ENCODE results near the gene CNIH1.
"Not testable (repeated sequence)": the region's sequence is repeated elsewhere in the genome, so short reads cannot be mapped to it uniquely, and the experiment has no call there.

CNIH1 gene

DNA sequence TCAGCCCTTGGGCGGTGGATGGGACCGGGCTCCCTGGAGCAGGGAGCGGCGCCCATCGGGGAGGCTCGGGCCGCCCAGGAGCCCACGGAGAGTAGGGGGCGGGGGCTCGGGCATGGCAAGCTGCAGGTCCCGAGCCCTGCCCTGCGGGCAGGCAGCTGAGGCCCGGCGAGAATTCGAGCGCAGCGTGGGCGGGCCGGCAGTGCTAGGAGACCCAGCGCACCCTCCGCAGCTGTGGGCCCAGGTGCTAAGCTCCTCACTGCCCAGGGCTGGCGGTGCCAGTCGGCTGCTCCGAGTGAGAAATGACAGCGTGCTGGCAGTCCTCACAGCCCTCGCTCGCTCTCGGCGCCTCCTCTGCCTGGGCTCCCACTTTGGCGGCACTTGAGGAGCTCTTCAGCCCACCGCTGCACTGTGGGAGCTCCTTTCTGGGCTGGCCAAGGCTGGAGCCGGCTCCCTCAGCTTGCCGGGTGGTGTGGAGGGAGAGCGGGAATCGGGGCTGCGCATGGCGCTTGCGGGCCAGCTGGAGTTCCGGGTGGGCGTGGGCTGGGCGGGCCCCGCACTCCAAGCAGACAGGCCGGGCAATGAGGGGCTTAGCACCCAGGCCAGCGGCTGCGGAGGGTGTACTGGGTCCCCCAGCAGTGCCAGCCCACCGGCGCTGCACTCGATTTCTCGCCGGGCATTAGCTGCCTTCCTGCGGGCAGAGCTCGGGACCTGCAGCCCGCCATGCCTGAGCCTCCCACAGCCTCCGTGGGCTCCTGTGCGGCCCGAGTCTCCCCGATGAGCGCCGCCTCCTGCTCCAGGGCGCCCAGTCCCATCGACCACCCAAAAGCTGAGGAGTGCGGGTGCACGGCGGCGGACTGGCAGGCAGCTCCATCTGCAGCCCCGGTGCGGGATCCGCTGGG lies 47.9 kb downstream of the CNIH1 start:
- H3K27me3 ChIP-seq (ENCODE audit: control insufficient read depth in 1 of 2, insufficient read depth in 2 of 2, low read length in 2 of 2): not testable (repeated sequence)

DNA sequence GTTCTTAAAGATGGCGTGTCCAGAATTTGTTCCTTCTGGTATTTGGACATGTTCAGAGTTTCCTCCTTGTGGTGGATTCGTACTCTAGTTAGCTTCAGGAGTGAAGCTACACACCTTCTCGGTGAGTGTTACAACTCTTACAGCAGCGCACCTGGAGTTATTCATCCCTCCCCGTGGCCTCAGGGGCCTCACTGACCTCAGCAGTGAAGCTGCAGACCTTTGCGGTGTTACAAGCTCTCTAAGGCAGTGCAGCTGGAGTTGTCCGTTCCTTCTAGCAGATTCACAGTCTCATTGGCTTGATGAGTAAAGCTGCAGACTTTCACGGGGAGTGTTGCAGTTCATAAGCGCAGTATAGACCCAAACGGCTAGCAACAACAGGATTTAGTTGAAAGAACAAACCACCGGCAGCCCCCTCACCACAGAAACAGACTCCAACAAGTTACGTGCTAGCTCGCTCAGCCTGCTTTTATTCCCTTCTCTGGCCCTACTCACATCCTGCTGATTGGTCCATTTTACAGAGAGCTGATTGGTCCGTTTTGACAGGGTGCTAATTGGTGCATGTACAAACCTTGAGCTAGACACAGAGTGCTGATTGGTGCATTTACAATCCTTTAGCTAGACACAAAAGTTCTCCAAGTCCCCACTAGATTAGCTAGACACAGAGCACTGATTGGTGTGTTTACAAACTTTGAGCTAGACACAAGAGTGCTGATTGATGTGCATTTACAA lies 48.9 kb downstream of the CNIH1 start:
- no peak overlapping the region for H3K27ac ChIP-seq (ENCODE audit: low read depth, low read length)
- no peak overlapping the region for H3K4me3 ChIP-seq (ENCODE audit: low read depth in 1 of 2, low read length in 2 of 2)
- no peaks in the 10 kb centered on the region for H3K4me1 ChIP-seq (ENCODE audit: control insufficient read depth in 1 of 2, insufficient read depth in 2 of 2, low read length in 2 of 2)
- H3K9ac ChIP-seq (ENCODE audit: low read depth in 1 of 2, low read length in 2 of 2): no peak overlapping the region
- H3K36me3 ChIP-seq (ENCODE audit: control insufficient read depth in 1 of 2, insufficient read depth in 2 of 2, low read length in 2 of 2): no peaks in the 10 kb centered on the region
- H3K27me3 ChIP-seq (ENCODE audit: control insufficient read depth in 1 of 2, insufficient read depth in 2 of 2, low read length in 2 of 2): no peaks in the 10 kb centered on the region
- no peaks in the 10 kb centered on the region for H3K9me3 ChIP-seq (ENCODE audit: control insufficient read depth in 1 of 2, low read length in 2 of 2)

More for the DNA sequence above, 47.9 kb downstream of the CNIH1 start:
- not testable (repeated sequence) for H3K4me3 ChIP-seq (ENCODE audit: low read depth in 1 of 2, low read length in 2 of 2); H3K4me1 ChIP-seq (ENCODE audit: control insufficient read depth in 1 of 2, insufficient read depth in 2 of 2, low read length in 2 of 2); H3K9me3 ChIP-seq (ENCODE audit: control insufficient read depth in 1 of 2, low read length in 2 of 2); H3K36me3 ChIP-seq (ENCODE audit: control insufficient read depth in 1 of 2, insufficient read depth in 2 of 2, low read length in 2 of 2); H3K27ac ChIP-seq (ENCODE audit: low read depth, low read length); H3K9ac ChIP-seq (ENCODE audit: low read depth in 1 of 2, low read length in 2 of 2)

GRCh38 chr14:54387328-54387727 lies 53.8 kb downstream of the CNIH1 start:
- Histone ChIP-seq H3K27ac (ENCODE audit: low read depth, low read length) (no peak overlapping the region), H3K9me3 (ENCODE audit: control insufficient read depth in 1 of 2, low read length in 2 of 2) (no peaks in the 10 kb centered on the region), H3K9ac (ENCODE audit: low read depth in 1 of 2, low read length in 2 of 2) (no peak overlapping the region), H3K4me3 (ENCODE audit: low read depth in 1 of 2, low read length in 2 of 2) (no peak overlapping the region), H3K4me1 (ENCODE audit: control insufficient read depth in 1 of 2, insufficient read depth in 2 of 2, low read length in 2 of 2) (peaks cover 0 to 7% of the 10 kb centered on the region in 2 donors), H3K36me3 (ENCODE audit: control insufficient read depth in 1 of 2, insufficient read depth in 2 of 2, low read length in 2 of 2) (no peaks in the 10 kb centered on the region), H3K27me3 (ENCODE audit: control insufficient read depth in 1 of 2, insufficient read depth in 2 of 2, low read length in 2 of 2) (no peaks in the 10 kb centered on the region)

DNA sequence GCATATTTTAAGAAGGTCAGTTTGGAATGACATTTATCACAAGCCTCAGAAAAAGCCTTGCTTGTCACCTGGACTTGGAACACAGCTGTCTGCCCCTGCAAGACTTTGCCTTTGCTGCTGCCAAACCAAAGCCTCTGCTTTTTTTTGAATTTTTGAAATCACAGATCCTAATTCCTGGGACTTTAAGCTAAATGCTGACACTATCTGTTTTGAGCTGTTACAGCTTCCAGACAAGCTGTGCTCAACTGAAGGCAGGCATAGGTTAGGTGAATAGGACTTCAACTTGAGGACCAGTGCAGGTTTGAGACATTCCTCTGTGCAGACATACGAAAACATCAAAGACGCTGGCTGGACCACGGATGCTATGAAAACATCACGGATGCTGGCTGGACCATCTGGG lies 55.6 kb downstream of the CNIH1 start:
- no peak overlapping the region for H3K4me3 ChIP-seq (ENCODE audit: low read depth in 1 of 2, low read length in 2 of 2)
- H3K9ac ChIP-seq (ENCODE audit: low read depth in 1 of 2, low read length in 2 of 2): no peak overlapping the region

DNA sequence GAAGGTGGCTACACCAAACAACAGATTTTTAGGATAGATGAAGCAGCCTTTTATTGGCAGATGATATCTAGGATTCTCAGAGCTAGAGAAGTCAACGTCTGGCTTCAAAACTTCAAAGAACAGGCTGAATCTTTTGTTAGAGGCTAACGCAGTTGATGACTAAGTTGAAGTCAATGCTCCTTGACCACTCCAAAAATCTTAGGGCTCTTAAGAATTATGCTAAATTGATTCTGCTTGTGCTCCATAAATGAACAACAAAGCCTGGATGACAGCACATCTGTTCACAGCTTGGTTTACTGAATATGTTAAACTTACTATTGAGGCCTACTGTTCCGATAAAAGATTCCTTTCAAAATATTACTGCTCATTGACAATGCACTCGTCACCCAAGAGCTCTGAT lies 57.3 kb downstream of the CNIH1 start:
- Histone ChIP-seq H3K36me3 (ENCODE audit: control insufficient read depth in 1 of 2, insufficient read depth in 2 of 2, low read length in 2 of 2) (no peaks in the 10 kb centered on the region), H3K9me3 (ENCODE audit: control insufficient read depth in 1 of 2, low read length in 2 of 2) (no peaks in the 10 kb centered on the region), H3K9ac (ENCODE audit: low read depth in 1 of 2, low read length in 2 of 2) (no peak overlapping the region), H3K4me3 (ENCODE audit: low read depth in 1 of 2, low read length in 2 of 2) (no peak overlapping the region), H3K27ac (ENCODE audit: low read depth, low read length) (no peak overlapping the region), H3K27me3 (ENCODE audit: control insufficient read depth in 1 of 2, insufficient read depth in 2 of 2, low read length in 2 of 2) (no peaks in the 10 kb centered on the region), H3K4me1 (ENCODE audit: control insufficient read depth in 1 of 2, insufficient read depth in 2 of 2, low read length in 2 of 2) (peaks cover 0 to 7% of the 10 kb centered on the region in 2 donors)

More for the DNA sequence above, 55.6 kb downstream of the CNIH1 start:
- no peak overlapping the region for H3K27ac ChIP-seq (ENCODE audit: low read depth, low read length)
- peaks cover 0 to 7% of the 10 kb centered on the region in 2 donors for H3K4me1 ChIP-seq (ENCODE audit: control insufficient read depth in 1 of 2, insufficient read depth in 2 of 2, low read length in 2 of 2)
- H3K27me3 ChIP-seq (ENCODE audit: control insufficient read depth in 1 of 2, insufficient read depth in 2 of 2, low read length in 2 of 2): no peaks in the 10 kb centered on the region
- H3K9me3 ChIP-seq (ENCODE audit: control insufficient read depth in 1 of 2, low read length in 2 of 2): no peaks in the 10 kb centered on the region
- no peaks in the 10 kb centered on the region for H3K36me3 ChIP-seq (ENCODE audit: control insufficient read depth in 1 of 2, insufficient read depth in 2 of 2, low read length in 2 of 2)

- Histone ChIP-seq H3K27ac (ENCODE audit: low read depth, low read length) (no peak overlapping the region), H3K9me3 (ENCODE audit: control insufficient read depth in 1 of 2, low read length in 2 of 2) (no peaks in the 10 kb centered on the region), H3K36me3 (ENCODE audit: control insufficient read depth in 1 of 2, insufficient read depth in 2 of 2, low read length in 2 of 2) (no peaks in the 10 kb centered on the region), H3K4me3 (ENCODE audit: low read depth in 1 of 2, low read length in 2 of 2) (no peak overlapping the region), H3K4me1 (ENCODE audit: control insufficient read depth in 1 of 2, insufficient read depth in 2 of 2, low read length in 2 of 2) (peaks cover 0 to 3% of the 10 kb centered on the region in 2 donors), H3K27me3 (ENCODE audit: control insufficient read depth in 1 of 2, insufficient read depth in 2 of 2, low read length in 2 of 2) (no peaks in the 10 kb centered on the region), H3K9ac (ENCODE audit: low read depth in 1 of 2, low read length in 2 of 2) (no peak overlapping the region)
These were observed 59.4 kb downstream of the CNIH1 start for GRCh38 chr14:54381821-54382220.

GRCh38 chr14:54380558-54380957 lies 60.6 kb downstream of the CNIH1 start:
- H3K36me3 ChIP-seq (ENCODE audit: control insufficient read depth in 1 of 2, insufficient read depth in 2 of 2, low read length in 2 of 2): not testable (repeated sequence)

DNA sequence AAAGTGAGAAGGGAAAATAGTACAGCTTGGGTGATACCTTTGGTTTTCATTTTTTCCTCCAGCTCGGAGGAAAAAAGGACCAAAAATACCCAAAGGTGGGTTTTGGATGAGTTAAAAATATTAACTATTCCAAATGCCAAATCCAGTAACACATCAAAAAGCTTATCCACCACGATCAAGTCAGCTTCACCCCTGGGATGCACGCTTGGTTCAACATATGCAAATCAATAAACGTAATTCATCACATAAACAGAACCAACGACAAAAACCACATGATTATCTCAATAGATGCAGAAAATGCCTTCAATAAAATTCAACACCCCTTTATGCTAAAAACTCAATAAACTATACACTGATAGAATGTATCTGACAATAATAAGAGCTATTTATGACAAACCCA lies 62.3 kb downstream of the CNIH1 start:
- H3K9ac ChIP-seq (ENCODE audit: low read depth in 1 of 2, low read length in 2 of 2); H3K4me3 ChIP-seq (ENCODE audit: low read depth in 1 of 2, low read length in 2 of 2); H3K9me3 ChIP-seq (ENCODE audit: control insufficient read depth in 1 of 2, low read length in 2 of 2); H3K36me3 ChIP-seq (ENCODE audit: control insufficient read depth in 1 of 2, insufficient read depth in 2 of 2, low read length in 2 of 2); H3K27ac ChIP-seq (ENCODE audit: low read depth, low read length); H3K4me1 ChIP-seq (ENCODE audit: control insufficient read depth in 1 of 2, insufficient read depth in 2 of 2, low read length in 2 of 2); H3K27me3 ChIP-seq (ENCODE audit: control insufficient read depth in 1 of 2, insufficient read depth in 2 of 2, low read length in 2 of 2): not testable (repeated sequence)

More at GRCh38 chr14:54380558-54380957, 60.6 kb downstream of the CNIH1 start:
- not testable (repeated sequence) for H3K27ac ChIP-seq (ENCODE audit: low read depth, low read length); H3K27me3 ChIP-seq (ENCODE audit: control insufficient read depth in 1 of 2, insufficient read depth in 2 of 2, low read length in 2 of 2); H3K9ac ChIP-seq (ENCODE audit: low read depth in 1 of 2, low read length in 2 of 2); H3K9me3 ChIP-seq (ENCODE audit: control insufficient read depth in 1 of 2, low read length in 2 of 2); H3K4me1 ChIP-seq (ENCODE audit: control insufficient read depth in 1 of 2, insufficient read depth in 2 of 2, low read length in 2 of 2); H3K4me3 ChIP-seq (ENCODE audit: low read depth in 1 of 2, low read length in 2 of 2)

DNA sequence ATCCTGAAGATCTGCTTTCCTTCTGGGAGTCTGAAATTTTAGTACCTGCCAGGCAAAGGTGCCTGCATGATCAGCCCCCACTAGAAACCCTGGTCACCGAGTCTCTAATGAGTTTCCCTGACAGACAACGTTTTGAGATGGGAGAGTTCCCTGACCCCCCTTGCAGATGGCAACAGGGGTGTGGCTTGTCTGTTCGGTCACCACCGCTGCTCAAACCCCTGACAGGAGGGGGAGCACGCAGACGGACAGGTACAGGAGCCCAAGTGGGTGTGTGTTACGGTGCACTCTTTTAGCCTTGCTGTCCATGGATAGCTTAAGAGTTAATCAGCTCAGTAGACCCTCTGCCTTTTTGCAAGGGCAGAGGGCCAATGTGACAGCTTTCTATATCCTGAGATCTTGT lies 63.7 kb downstream of the CNIH1 start:
- Histone ChIP-seq H3K9me3 (ENCODE audit: control insufficient read depth in 1 of 2, low read length in 2 of 2) (no peaks in the 10 kb centered on the region), H3K27me3 (ENCODE audit: control insufficient read depth in 1 of 2, insufficient read depth in 2 of 2, low read length in 2 of 2) (no peaks in the 10 kb centered on the region), H3K4me1 (ENCODE audit: control insufficient read depth in 1 of 2, insufficient read depth in 2 of 2, low read length in 2 of 2) (peaks cover 6% of the 10 kb centered on the region in 2 donors), H3K27ac (ENCODE audit: low read depth, low read length) (no peak overlapping the region), H3K4me3 (ENCODE audit: low read depth in 1 of 2, low read length in 2 of 2) (no peak overlapping the region), H3K9ac (ENCODE audit: low read depth in 1 of 2, low read length in 2 of 2) (no peak overlapping the region), H3K36me3 (ENCODE audit: control insufficient read depth in 1 of 2, insufficient read depth in 2 of 2, low read length in 2 of 2) (no peaks in the 10 kb centered on the region)

DNA sequence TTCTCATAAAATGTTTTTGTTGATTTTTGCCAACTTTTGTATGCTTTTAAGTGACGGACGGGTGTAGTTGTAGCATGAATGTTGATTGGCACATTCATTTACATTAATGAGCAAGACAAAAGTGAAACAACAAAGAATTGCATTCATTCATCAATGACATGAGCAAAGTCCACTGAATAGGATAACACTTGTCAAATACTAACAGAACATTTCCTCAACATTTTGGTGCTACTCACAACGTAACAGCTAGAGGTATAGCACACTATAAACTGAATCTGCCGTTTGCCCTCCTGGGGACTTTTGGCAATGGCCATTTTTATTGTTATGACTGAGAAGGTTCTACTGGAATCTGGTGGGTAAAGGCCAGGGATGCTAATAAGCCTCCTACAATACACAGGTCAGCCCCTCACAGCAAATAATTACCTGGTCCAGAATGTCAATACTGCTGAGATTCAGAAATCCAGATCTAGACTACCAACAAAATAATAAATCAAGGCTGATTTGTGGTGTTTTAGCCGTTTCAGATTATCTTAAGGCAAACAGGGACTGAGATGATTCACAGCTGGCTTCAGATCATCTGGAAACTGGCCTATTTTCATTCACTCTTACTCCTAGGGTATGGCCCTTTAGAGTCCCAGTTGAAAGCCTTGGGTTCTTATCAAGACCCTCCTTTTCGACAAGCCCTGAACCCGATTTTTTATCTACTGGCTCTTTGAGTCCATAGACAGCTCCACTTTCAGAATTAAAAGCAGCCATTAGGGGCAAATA lies 66.9 kb downstream of the CNIH1 start:
- H3K4me1 ChIP-seq (ENCODE audit: control insufficient read depth in 1 of 2, insufficient read depth in 2 of 2, low read length in 2 of 2): peaks cover 6% of the 10 kb centered on the region in 2 donors
- no peaks in the 10 kb centered on the region for H3K36me3 ChIP-seq (ENCODE audit: control insufficient read depth in 1 of 2, insufficient read depth in 2 of 2, low read length in 2 of 2)
- H3K4me3 ChIP-seq (ENCODE audit: low read depth in 1 of 2, low read length in 2 of 2): no peak overlapping the region
- no peak overlapping the region for H3K27ac ChIP-seq (ENCODE audit: low read depth, low read length)
- H3K9ac ChIP-seq (ENCODE audit: low read depth in 1 of 2, low read length in 2 of 2): no peak overlapping the region
- no peaks in the 10 kb centered on the region for H3K9me3 ChIP-seq (ENCODE audit: control insufficient read depth in 1 of 2, low read length in 2 of 2)
- no peaks in the 10 kb centered on the region for H3K27me3 ChIP-seq (ENCODE audit: control insufficient read depth in 1 of 2, insufficient read depth in 2 of 2, low read length in 2 of 2)
